NCI-H1417 (cell line): ENCODE data around the gene FOXN1.
A peak's percentile ranks its signal among the peaks of the same experiment; 100 is the strongest.

ENCODE experiments used
- DNase-seq, 3 experiments: peaks; one replicate each; lab custom pipeline; 2025; lab: John Stamatoyannopoulos, UW

FOXN1 gene

DNA sequence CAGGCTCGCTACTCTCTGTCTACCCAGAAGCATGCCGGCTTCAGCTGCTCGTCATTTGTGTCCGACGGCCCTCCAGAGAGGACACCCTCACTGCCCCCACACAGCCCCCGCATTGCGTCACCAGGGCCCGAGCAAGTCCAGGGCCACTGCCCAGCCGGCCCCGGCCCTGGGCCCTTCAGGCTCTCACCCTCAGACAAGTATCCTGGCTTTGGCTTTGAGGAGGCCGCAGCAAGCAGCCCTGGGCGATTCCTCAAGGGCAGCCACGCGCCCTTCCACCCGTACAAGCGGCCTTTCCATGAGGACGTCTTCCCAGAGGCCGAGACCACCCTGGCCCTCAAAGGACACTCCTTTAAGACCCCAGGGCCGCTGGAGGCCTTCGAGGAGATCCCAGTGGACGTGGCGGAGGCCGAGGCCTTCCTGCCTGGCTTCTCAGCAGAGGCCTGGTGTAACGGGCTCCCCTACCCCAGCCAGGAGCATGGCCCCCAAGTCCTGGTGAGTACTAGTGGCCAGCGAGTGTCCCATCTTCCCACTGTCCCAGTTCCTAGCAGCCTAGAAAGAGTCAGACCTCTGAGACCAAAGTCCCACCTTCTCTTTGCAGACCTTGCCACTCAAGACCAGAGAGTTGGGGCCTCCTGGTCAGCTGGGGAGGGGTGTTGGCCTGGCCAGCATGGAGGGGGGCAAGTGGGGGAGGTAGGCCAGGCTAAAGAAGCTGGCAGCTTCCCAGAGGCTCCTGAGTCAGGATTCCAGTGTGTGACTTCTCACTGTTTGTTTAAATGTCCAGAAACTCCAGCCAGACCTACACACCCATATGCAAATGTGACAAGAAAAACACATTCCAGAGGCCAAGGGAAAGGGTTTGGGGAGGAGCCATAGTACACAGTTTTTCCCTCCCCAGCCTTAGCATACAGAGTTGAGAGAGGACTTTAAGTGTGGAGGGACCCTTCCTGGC, 18.6 kb downstream of the FOXN1 start:
- no peak for DNase-seq

DNA sequence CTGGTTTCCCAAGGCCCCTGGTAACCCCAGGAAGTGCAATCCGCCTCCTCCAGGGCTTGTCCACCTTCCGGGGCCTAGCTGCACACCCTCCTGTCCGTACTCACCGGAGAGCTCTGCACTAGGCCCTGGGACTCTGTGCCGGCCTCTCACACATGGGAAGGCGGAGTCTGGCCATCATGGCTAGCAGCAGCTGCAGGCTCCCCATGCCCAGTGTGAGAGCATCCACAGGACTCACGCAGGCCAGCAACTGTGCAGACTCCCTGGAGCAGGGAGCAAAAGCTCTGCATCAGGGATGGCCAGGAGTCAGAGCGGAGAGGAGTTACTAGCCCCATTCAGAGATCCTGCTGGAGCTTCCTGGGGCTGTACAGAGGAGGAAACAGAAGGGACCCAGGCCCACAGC, 20.2 kb downstream of the FOXN1 start:
- DNase-seq = no peak

- no peak for DNase-seq
Observed at GRCh38 chr17:28527181-28527681, 21.1 kb downstream of the FOXN1 start.

DNA sequence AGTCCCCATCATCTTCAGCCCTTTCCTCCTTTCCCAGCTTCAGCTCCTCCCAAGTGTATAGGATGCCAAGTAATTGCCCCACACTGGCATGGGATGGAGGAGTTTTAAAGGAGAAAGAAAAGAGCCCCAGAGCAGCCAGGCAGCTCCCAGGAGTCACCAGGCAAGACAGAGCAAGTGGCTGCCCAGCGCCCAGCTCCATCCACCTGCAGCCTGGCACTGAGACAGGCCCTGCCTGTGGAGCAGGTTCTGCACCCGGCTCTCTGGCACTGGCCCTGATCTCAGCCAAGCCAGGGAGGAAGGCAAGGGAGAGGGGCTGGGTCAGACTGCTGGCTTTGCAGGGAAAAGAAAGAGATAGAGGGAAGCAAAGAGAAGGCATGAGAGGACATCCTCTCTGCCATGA, 21.7 kb downstream of the FOXN1 start:
- DNase-seq = no peak

DNA sequence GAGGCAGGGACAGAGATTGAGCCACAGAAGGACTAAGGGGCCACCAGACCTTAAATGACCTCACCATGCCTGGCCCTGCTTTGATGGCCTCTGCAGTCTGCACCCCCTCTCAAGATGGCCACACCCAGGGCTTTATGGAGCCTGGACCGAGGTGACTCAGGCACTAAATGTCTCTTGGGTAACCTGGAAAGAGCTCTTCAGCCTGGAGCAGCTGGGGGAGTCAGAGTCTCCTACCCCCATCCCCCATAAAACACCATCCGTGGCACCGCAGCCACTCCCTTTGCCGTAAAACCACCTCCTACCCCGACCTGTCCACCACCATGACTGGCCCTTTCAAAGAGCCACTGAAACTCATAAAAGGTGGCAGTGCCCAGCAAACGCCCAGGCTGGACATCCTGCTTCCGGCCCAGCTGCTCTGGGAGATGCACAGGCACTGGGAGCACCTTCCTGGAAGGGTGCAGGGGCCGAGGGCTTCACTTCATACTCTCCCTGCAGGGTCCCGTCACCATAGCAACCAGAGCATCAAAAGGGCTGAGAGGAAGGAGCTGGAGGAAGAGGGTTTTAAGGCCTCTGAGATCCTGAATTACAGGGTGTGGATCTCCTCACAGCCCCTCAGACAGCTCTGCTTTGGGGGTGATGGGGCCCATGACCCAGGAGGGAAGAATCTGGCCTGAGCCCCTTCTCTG, 22.3 kb downstream of the FOXN1 start:
- DNase-seq = no peak

DNA sequence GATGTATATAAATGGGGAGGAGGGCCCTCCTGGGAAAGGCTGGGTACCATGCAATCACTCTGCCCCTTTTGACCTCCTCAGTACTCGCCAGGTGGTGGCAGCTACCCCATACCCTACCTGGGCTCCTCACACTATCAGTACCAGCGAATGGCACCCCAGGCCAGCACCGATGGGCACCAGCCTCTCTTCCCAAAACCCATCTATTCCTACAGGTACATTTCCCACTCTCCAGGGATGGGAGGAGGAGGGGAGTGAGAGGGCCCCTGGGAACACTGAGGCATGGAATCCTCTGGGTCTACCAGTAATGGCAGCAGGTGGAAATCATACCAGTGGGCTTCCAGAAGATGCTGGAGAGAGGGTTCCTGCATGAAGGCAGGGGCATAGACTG, 22.9 kb downstream of the FOXN1 start:
- DNase-seq = no peak

- no peak for DNase-seq
Observed at GRCh38 chr17:28530250-28530649, 24.1 kb downstream of the FOXN1 start.

GRCh38 chr17:28530926-28531325, 24.8 kb downstream of the FOXN1 start:
- no peak for DNase-seq

DNA sequence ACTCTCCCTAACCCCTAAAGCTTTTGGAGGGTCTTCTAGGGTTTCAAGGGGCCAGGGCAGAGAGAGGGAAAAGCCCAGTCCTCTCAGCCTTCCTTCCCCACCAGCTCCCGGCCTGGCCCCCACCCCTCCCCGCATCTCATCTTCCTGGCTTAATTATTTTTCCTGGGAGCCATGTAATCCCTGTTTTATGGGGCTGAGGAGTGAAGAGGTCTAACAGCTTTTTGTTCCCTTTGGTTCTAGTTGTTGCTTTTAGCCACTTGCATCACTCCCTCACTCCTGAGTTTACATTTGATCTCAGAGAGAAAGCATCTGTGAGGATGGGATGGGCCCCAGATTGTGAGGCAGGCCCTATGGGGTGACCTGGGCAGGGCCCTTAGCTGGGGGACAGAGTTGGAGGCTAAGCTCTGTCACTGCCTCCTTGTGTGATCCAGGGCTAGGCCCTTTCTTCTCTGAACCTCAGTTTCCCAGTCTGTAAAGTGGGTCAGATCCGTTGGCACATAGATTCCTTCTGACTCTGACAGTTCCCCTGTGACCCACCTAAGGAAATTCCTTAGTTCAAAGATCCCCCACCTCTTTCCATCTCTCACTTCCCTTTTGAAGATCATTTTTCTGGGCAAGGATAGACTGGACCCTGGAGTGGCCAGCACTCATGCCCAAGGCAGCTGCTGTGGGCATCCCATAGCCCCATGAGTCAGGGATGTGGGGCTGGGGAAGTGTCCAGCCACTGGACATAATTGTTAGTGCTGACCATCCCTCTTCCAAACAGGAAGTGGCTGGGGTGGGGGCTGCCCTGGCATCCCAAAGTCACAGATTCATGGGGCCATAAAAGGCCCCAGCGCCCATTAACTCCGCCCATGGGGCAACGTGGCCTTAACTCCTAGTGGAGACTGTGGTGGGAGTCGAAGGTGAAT, 26.2 kb downstream of the FOXN1 start:
- no peak for DNase-seq

DNA sequence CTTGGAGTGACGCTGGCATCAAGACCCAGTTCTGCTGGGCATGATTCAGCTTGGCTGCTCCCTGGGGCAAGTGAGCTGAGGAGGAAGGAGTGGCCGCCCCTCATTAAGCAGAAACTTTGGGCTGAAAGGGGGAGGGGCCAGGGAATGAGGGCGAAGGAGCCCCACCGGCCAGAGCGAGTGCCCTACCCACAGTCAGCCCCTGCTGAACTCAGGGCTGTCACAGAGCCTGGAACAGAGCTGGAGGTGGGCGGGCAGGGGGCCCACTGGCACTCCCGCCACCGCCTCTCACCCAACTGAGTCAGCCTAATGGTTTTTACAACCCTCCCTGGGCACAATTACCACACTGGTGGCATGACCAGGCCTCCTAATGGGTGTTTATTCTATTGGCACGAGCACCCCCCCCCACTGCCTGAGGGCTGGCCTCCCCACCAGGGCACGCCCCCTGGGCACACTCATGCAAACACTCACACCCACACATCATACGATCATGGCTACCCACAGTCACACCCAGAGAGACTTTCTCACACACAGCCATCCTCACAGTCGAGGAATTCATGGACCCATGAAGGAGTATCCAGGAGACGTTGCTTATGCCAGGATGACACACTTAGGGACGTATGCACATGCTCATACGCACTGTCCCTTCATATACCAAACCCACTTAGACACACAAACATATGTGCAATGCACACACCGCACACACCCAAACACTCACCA, 27.1 kb downstream of the FOXN1 start:
- no peak for DNase-seq

- DNase-seq = no peak
Observed at GRCh38 chr17:28534740-28535375, 28.7 kb downstream of the FOXN1 start.

- DNase-seq = no peak
Observed at GRCh38 chr17:28536532-28537218, 30.5 kb downstream of the FOXN1 start.

- no peak for DNase-seq
Observed at GRCh38 chr17:28537219-28537610, 31.1 kb downstream of the FOXN1 start.

DNA sequence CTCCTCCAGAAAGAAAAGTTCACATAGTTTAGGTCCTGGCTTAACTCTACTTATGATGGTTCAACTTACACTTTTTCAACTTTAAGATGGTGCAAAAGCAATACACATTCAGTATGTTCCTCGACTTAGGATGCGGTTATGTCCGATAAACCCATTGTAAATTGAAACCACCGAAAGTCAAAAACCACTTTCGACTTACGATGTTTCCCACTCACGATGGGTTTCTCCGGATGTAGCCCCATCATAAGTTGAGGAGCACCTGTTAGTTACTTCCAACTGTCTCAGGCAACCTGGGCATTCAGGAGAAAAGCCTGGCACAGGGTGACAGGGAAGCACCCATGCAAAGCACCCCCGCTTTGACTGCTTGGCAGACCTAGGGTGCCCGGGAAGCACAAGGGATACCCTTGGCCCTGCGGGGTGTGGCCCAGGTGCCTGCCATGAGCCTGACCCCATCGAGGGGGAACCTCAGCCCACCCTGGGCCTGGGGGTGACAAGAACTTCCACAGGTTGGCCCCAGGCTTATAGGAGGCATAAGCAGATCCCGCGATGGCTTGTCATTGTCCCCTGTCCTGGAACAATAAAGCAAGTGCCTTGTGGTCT, 32.2 kb downstream of the FOXN1 start:
- no peak for DNase-seq

- no peak for DNase-seq
Observed at GRCh38 chr17:28540231-28540630, 34.1 kb downstream of the FOXN1 start.

- DNase-seq = no peak
Observed at GRCh38 chr17:28541439-28541838, 35.3 kb downstream of the FOXN1 start.

DNA sequence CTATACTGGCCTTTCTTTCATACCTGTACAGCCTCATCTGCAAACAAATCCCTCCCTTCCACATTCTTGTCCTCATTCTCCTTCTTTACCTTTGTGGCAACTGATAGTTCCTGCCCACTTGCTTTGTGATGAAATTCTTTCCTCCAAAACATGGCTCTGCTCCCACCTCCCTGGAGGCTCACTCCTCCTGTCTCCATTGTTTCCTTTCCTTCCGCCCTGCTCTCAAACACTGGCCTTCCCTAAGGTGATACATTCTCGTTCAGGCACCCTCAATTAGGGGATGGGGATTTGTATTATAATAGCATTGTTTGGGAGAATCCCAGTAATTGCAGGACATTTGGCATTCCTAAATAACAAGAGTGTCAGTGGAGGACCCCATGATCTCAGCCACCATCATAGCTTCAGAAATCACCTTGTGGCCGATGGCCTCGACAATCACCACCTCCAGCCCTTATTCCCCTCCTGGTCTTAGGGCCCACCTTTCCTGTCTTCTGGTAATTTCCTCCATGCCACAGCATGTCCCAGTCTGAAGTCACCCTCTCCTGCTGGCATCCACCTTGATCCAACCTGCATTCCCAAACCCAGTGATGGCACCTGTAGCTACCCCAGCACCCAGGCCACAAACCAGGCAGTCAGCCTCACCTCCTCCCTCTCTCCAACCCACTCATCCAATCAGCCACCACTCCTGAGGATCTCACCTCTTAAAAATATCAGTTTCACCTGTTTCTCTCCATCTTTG, 38.4 kb downstream of the FOXN1 start:
- no peak for DNase-seq

DNA sequence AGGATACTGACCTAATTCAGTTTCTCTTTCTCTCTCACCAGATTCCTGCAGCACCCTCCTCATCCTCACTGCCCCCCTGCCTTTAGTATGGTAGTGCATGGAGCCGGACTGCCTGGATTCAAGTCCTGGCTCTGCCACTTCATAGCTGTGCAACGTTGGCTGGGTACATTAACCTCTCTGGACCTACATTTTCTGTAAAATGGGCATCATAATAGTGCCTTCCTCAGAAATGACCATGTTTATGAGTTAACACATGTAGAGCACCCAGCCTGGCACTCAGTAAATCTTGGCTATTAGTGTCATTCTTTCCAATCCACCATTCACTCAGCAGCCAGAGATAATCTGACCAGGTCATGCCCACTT, 39.0 kb downstream of the FOXN1 start:
- DNase-seq = no peak

- peak in 1 of 3 experiments; percentile 35 for DNase-seq
Observed at GRCh38 chr17:28545787-28546415, 39.8 kb downstream of the FOXN1 start.
